Fibroblast of the aortic adventitia (primary cell): ENCODE data around the gene ENTPD8. TPM values are rescaled to one million over a fixed set of nuclear protein-coding genes. Genes with fewer than 3 reads are reported as not detected.

ENCODE experiments used
- DNase-seq: peaks from one replicate; pipeline ENCODE4 v3.0.0-alpha.2; 2010; ENCODE audit warnings: low read depth
- H3K4me3 ChIP-seq: 2 replicates; pipeline ENCODE4 v1.5.1; 2011; ENCODE audit warnings: low read depth, mild to moderate bottlenecking, control low read depth, low read length, moderate library complexity
- CTCF ChIP-seq: IDR thresholded peaks from 2 replicates; pipeline ENCODE4 v1.5.1; 2011; ENCODE audit warnings: mild to moderate bottlenecking, low read length, control low read depth, inconsistent platforms; ENCODE audit not compliant: insufficient read depth
- total RNA-seq: library from RNA; depleted of rRNA; stranded (reverse); fragments of >200 nt; gene quantifications from 2 replicates; pipeline ENCODE4 v1.2.3, GENCODE V29; 2012; ENCODE audit warnings: low replicate concordance

The ENTPD8 gene
- total RNA-seq, 1 donor = not detected

GRCh38 chr9:137393176-137394150 lies 47.7 kb downstream of the ENTPD8 start:
- TF ChIP-seq CTCF = no peak
- H3K4me3 ChIP-seq = no peak overlapping the region
- DNase-seq = no peak

- no peak for TF ChIP-seq CTCF
- no peak overlapping the region for H3K4me3 ChIP-seq
- no peak for DNase-seq
These were observed 48.7 kb downstream of the ENTPD8 start for GRCh38 chr9:137392232-137393007.

GRCh38 chr9:137391411-137391754 lies 49.8 kb downstream of the ENTPD8 start:
- no peak for DNase-seq
- H3K4me3 ChIP-seq = no peak overlapping the region
- TF ChIP-seq CTCF = no peak

- no peak for TF ChIP-seq CTCF
- DNase-seq = no peak
- no peak overlapping the region for H3K4me3 ChIP-seq
These were observed 50.4 kb downstream of the ENTPD8 start for GRCh38 chr9:137390553-137391410.

- H3K4me3 ChIP-seq = no peak overlapping the region
- DNase-seq = no peak
- no peak for TF ChIP-seq CTCF
These were observed 51.8 kb downstream of the ENTPD8 start for GRCh38 chr9:137389428-137389746.
